GM10266 (cell line): Measurements from ENCODE around the gene HIRA.

Experiments
- DNase-seq: peaks from one replicate; pipeline ENCODE4 v3.0.0; 2012; ENCODE audit errors: extremely low spot score
- TF ChIP-seq, protein P1 (sequence below): IDR thresholded peaks from 2 replicates; pipeline ENCODE4 v1.5.1; 2012; ENCODE audit warnings: mild to moderate bottlenecking, low read depth; ENCODE audit not compliant: control insufficient read depth, insufficient read depth; ENCODE audit errors: missing control alignments

The HIRA gene

DNA sequence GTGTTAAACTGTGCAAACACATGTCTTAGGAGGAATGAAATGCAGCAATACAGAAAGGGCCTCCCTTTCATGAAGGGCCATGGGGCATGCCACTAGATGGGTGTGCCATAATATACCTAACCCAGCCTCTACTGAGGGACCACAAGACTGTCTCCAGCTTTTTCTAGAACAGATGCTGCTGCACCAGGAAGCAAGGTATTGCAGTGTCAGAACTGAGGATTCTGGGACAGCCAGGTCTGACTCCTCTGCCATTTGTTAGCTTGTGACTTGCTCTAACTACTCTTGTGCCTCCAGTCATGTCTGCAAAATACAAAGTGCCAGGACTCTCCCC lies 53.2 kb downstream of the HIRA start:
- DNase-seq, result no peak
- TF ChIP-seq, protein P1, sequence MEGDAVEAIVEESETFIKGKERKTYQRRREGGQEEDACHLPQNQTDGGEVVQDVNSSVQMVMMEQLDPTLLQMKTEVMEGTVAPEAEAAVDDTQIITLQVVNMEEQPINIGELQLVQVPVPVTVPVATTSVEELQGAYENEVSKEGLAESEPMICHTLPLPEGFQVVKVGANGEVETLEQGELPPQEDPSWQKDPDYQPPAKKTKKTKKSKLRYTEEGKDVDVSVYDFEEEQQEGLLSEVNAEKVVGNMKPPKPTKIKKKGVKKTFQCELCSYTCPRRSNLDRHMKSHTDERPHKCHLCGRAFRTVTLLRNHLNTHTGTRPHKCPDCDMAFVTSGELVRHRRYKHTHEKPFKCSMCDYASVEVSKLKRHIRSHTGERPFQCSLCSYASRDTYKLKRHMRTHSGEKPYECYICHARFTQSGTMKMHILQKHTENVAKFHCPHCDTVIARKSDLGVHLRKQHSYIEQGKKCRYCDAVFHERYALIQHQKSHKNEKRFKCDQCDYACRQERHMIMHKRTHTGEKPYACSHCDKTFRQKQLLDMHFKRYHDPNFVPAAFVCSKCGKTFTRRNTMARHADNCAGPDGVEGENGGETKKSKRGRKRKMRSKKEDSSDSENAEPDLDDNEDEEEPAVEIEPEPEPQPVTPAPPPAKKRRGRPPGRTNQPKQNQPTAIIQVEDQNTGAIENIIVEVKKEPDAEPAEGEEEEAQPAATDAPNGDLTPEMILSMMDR, result no peak

DNA sequence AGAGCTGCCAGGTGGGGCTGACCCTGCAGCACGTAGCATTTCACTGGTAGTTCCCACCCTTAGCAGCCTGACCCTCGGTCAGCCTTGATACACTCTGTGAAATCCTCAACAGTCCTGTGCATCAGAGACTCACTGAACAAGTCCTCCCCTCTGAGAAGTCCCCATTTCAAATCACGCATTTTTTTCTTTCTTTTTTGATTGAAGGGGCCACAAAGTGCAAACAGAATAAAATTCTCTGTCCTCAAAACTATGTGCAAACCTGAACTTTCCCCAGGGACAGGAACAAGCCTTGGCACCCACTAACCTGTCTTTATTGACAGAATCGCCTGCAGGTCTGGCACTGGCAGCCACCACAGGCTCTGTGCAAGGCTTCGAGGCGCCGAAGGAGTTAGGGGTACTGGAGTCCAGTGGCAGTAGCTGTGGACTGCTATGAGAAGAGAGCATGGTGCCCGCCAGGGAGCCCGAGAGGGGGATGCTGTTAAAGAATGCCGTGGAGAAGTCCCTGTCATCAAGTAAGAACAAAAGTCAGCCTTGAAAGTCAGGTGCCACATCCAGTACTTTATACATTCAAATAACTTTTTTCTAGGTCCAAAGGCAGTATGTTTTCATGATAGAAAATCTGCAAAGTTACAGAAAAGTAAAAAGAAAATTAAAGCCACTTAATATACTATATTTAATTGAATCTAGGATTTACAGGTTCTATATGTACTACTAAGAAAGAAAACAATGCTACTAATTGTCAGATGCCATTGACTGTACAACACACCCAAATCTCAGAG lies 53.8 kb downstream of the HIRA start:
- TF ChIP-seq, protein P1, result no peak
- DNase-seq, result no peak

DNA sequence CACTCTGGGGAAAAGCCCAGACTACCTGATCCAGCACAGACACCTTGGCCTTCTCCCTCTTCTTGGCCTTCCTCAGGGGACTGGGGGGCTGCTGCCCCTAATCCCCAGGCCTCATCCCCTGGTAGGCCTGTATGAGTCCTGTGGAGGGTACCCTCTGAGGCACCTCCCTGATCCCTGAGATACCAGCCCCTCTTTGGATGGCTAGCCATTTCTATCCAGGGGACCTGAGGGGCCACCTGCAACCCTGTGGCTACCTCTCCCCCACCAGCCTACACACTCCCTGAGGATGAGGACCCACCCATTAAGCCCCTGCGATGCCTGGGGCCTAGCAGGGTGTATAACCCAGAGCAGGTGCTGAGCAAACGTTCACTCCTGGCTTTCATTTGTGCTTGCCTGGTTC lies 54.6 kb downstream of the HIRA start:
- no peak for DNase-seq
- TF ChIP-seq, protein P1, result no peak

DNA sequence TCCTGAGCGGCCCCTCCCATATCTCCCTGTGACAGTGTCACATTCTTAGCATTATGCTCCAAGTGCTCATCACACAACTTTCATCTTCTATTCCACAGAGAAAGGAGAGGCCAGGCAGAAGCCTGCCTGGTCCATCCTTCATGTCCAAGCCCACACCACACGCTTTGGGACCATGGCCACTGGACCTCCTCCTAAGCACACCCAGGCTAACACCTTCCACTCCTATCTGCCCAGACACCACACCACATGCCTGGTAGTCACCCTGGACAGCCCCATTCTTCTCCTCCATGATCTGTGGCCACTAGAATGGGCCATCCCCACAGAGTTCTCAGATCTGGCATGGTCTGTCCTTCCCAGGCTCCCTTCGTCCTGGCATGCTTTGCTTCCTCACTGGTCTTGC lies 55.3 kb downstream of the HIRA start:
- DNase-seq, result no peak
- TF ChIP-seq, protein P1, result no peak

DNA sequence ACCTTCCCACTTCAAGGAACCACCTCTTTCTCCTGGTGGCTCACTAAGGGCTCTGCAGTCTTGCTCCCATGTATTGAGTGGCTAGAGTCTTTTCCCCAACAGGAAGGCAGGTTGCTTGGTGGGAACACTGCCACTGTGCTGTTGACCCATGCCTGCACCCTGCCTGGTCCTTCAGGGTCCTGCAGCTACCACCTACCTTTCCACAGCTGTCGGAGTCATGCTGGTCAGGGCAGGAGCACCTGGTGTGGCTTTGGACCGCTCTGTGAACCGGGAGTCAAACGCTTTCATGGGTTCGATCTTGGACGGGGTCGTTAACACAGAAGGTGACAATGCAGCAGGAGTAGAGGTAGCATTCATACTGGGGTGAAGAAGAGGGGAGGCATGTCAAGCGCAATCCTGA lies 56.1 kb downstream of the HIRA start:
- TF ChIP-seq, protein P1, result no peak

DNA sequence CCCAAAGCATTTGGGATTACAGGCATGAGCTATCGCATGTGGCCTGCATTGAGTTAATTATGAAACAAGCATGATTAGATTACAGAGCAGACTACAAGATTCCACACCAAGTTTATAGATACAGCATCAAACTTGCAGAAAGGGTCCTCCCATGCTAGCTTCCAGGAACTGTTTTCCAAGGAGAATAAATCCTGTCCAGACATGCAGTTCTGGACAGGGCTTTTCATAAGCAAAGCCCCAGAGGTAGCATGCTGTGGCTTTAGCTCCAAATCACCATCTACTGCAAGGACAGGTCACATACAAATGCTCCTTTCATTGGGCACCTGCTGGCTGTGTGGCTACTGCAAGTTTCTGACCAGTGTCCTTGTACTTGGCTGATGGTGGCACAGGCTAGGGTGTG lies 57.1 kb downstream of the HIRA start:
- no peak for DNase-seq
- TF ChIP-seq, protein P1, result no peak

More for the DNA sequence above, 56.1 kb downstream of the HIRA start:
- DNase-seq, result no peak

DNA sequence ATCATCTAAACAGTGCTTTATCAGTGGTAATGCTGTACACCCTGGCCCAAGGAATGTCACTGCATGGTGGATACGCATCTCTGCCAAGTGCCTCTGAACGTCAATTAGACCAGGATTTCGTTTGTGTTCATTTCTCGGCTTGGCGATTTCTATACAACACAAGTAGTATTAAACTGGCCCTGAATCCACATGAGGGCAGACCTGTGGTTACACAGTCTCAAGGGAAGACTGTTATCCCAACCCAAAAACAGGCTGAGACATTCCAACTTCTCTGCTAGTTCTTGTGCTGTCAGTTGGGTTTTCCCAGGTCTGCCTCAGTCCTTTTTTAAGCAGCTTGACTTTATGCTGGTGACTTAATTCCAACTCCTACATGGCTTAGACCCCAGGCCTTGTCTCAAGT lies 58.1 kb downstream of the HIRA start:
- TF ChIP-seq, protein P1, result no peak
- DNase-seq, result no peak
